Measurements from ENCODE around the gene CRIP1.

DNA sequence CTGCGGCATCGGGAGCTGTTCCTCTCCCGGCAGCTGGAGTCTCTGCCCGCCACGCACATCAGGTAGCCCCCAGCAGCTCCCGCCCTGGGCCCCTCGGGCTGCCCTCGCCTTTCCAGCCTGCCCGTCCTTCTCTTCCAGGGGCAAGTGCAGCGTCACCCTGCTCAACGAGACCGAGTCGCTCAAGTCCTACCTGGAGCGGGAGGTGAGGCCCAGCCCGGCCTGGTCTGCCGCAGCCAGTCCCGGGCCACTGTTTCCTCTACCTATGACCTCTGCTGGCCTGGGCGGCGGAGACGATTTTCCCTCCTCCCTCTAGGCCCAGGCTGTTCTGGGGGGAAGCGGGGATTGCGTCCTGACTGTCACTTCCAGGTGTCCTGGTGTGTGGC, 36.6 kb upstream of the CRIP1 start:
- TF ChIP-seq, protein P1, sequence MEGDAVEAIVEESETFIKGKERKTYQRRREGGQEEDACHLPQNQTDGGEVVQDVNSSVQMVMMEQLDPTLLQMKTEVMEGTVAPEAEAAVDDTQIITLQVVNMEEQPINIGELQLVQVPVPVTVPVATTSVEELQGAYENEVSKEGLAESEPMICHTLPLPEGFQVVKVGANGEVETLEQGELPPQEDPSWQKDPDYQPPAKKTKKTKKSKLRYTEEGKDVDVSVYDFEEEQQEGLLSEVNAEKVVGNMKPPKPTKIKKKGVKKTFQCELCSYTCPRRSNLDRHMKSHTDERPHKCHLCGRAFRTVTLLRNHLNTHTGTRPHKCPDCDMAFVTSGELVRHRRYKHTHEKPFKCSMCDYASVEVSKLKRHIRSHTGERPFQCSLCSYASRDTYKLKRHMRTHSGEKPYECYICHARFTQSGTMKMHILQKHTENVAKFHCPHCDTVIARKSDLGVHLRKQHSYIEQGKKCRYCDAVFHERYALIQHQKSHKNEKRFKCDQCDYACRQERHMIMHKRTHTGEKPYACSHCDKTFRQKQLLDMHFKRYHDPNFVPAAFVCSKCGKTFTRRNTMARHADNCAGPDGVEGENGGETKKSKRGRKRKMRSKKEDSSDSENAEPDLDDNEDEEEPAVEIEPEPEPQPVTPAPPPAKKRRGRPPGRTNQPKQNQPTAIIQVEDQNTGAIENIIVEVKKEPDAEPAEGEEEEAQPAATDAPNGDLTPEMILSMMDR (conservative IDR thresholded peaks at IDR 0.05; ENCODE audit: low read depth, low read length), result no peak
- TF ChIP-seq EZH2phosphoT487 (IDR thresholded peaks at IDR 0.05; ENCODE audit: borderline replicate concordance, low read length), result no peak
- no peak for TF ChIP-seq EZH2 (IDR thresholded peaks at IDR 0.05; ENCODE audit: low read length, unreplicated experiment)
